Tibial nerve (tissue), 4 donors: ENCODE data around the gene ANKRD28. TPM values are rescaled to one million over a fixed set of nuclear protein-coding genes. Genes with fewer than 3 reads are reported as not detected.

Experiments
- DNase-seq, 2 donors: peaks; one replicate each; pipeline ENCODE4 v3.0.0-alpha.2; 2019; ENCODE audit warnings: low spot score in 2 of 2
- H3K27ac ChIP-seq, 4 donors: fragments of 200-600 bp; sonication (generic) in 3 of 4; one replicate each; pipeline ENCODE4 v1.5.1; 2017 to 2019; ENCODE audit warnings: mild to moderate bottlenecking in 1 of 4
- H3K27me3 ChIP-seq, 2 donors: fragments of 200-600 bp; sonication (generic) in 1 of 2; one replicate each; pipeline versions ENCODE4 v1.5.1 to v1.6.0; 2017 to 2019
- H3K36me3 ChIP-seq, 3 donors: fragments of 200-600 bp; sonication (generic); one replicate each; pipeline ENCODE4 v1.5.1; 2018 to 2019
- H3K4me1 ChIP-seq, 4 donors: fragments of 200-600 bp; sonication (generic) in 3 of 4; one replicate each; pipeline ENCODE4 v1.5.1; 2017 to 2019
- H3K4me3 ChIP-seq, 4 donors: fragments of 200-600 bp; sonication (generic) in 3 of 4; one replicate each; pipeline ENCODE4 v1.5.1; 2017 to 2019; ENCODE audit warnings: mild to moderate bottlenecking in 1 of 4, moderate library complexity in 1 of 4
- H3K9me3 ChIP-seq, 4 donors: fragments of 200-600 bp; sonication (generic) in 3 of 4; one replicate each; pipeline ENCODE4 v1.5.1; 2017 to 2019
- EP300 ChIP-seq, 2 donors: sonication (generic); formaldehyde crosslinking; IDR thresholded peaks; one replicate each; pipeline ENCODE4 v1.6.1; 2017; ENCODE audit warnings: antibody characterized with exemption in 2 of 2, mild to moderate bottlenecking in 1 of 2
- POLR2A ChIP-seq, 2 donors: fragments of 450-650 bp; IDR thresholded peaks; one replicate each; pipeline ENCODE4 v1.6.1; 2017; ENCODE audit warnings: antibody characterized with exemption in 2 of 2, mild to moderate bottlenecking in 2 of 2, moderate library complexity in 2 of 2
- WGBS, 2 donors: methylation state at CpG; one replicate each; pipeline ENCODE4 v1.1.5; 2018; 5-methylcytosine and 5-hydroxymethylcytosine counted together
- total RNA-seq, 4 donors: library from RNA; depleted of rRNA; stranded (reverse); fragments of >200 nt; gene quantifications; one replicate each; pipeline ENCODE4 v1.1.0, GENCODE V29; 2016
- TF ChIP-seq, protein P1 (sequence below), 5 experiments: fragments of 200-600 bp in 3 of 5; fragments of 450-650 bp in 2 of 5; sonication (generic) in 3 of 5; IDR thresholded peaks; one replicate each; pipeline ENCODE4 v1.5.1; 2016 to 2019; ENCODE audit warnings: antibody characterized with exemption in 5 of 5, mild to moderate bottlenecking in 3 of 5, moderate library complexity in 2 of 5

ANKRD28 gene
- total RNA-seq, 4 donors from 2014 or later, result 78.3 to 93.6 (median 81.0) TPM

DNA sequence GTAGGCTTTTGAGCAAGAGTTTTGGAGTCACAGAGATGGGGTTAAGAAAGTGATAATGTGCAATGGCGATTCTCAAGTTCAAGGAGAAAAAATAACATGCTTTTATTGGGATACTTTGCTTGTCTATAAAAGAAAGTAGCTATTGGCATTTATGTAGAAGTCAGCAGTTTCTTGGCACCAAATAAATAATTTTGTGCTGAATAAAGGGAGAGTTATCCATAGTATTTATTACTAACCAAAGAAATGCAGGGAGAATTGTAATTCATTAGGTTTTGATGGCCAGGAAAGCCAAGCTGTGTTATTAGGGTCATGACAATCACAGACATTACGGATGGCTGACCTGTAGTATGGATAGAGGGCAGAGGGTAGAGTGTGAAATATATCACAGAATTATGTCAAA is 163.1 kb downstream of the ANKRD28 start:
- DNase-seq, result no peak
- peak overlapping the region; percentile 65 to 84 (median 76) for H3K27ac ChIP-seq
- TF ChIP-seq, protein P1, sequence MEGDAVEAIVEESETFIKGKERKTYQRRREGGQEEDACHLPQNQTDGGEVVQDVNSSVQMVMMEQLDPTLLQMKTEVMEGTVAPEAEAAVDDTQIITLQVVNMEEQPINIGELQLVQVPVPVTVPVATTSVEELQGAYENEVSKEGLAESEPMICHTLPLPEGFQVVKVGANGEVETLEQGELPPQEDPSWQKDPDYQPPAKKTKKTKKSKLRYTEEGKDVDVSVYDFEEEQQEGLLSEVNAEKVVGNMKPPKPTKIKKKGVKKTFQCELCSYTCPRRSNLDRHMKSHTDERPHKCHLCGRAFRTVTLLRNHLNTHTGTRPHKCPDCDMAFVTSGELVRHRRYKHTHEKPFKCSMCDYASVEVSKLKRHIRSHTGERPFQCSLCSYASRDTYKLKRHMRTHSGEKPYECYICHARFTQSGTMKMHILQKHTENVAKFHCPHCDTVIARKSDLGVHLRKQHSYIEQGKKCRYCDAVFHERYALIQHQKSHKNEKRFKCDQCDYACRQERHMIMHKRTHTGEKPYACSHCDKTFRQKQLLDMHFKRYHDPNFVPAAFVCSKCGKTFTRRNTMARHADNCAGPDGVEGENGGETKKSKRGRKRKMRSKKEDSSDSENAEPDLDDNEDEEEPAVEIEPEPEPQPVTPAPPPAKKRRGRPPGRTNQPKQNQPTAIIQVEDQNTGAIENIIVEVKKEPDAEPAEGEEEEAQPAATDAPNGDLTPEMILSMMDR (IDR thresholded peaks at IDR 0.05), result no peak
- H3K4me3 ChIP-seq, result no peak overlapping the region
- H3K4me1 ChIP-seq, result peaks cover 0 to 70% (median 34%) of the 10 kb centered on the region in 4 donors
- no peaks in the 10 kb centered on the region for H3K9me3 ChIP-seq
- H3K27me3 ChIP-seq, result no peaks in the 10 kb centered on the region
- no peaks in the 10 kb centered on the region for H3K36me3 ChIP-seq
- WGBS, 2 donors, result 15 to 30% methylated on average over 2 of the region's 2 CpGs

DNA sequence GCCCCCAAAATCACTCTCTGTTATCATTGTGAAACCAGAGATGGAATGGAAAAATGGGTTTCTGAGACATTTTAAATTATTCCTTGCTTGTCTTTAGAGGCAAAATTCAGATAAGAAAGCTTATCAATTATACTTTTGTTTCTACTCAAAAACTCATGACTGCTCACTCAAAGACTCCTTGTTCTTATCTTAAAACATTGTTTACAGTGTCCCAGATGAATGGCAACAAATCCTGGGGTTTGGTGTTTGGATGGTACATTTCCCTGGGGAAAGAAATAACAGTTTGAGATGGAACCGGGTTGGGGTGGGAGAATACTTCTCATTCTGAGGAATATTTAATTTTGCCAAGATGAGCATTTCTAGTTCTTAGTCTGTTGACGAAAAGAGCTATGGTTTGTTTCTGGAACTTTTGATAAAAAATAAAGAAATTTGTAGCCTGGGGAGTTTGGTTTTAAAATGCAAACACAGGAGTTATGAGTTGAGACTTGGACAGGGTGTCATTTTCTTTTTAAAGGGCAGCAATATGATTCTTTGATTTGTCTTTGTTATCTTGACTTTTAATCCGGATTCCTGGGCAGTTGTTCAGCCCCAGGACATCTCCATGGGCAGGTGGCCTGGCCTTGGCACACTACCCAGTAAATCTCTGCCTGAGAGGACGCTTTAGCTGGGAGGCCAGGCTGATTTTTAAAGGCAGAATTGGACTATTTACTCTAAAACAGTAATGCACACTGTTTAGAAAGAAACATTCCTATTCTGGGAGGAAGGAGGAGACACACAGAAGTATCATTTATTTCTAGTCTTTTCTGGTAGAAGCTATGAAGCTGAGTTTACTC is 163.8 kb downstream of the ANKRD28 start:
- TF ChIP-seq EP300 (IDR thresholded peaks at IDR 0.05), result no peak
- Histone ChIP-seq H3K36me3 (no peaks in the 10 kb centered on the region), H3K27ac (peak overlapping the region; percentile 65 to 84 (median 76)), H3K27me3 (no peaks in the 10 kb centered on the region), H3K4me1 (peaks cover 0 to 70% (median 34%) of the 10 kb centered on the region in 4 donors), H3K4me3 (no peak overlapping the region), H3K9me3 (no peaks in the 10 kb centered on the region)
- no peak for DNase-seq
- 9 to 16% methylated on average over 4 of the region's 4 CpGs for WGBS, 2 donors

DNA sequence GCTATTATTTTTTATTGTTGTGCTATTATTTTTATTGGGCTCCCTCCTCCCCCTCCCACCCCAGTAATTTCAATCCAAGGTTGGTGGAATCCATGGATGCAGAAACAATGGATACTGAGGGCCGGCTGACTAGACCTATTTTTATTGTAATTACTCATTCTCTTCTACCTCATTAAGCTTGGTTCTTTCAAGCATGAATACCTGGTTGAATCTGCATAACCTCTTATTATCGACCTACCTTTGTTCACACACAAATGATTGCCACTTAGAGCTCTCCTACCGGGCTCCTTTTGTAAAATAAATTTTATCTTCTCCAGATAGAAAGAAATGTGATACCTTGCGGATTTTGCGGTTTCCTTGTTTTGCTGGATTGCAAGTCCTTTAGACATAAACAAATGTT is 164.6 kb downstream of the ANKRD28 start:
- Histone ChIP-seq H3K4me1 (peaks cover 0 to 70% (median 34%) of the 10 kb centered on the region in 4 donors), H3K27me3 (no peaks in the 10 kb centered on the region), H3K36me3 (no peaks in the 10 kb centered on the region), H3K9me3 (no peaks in the 10 kb centered on the region), H3K4me3 (no peak overlapping the region), H3K27ac (peak overlapping the region in 2 of 4 donors; percentile 83 to 84)
- no peak for DNase-seq
- 88 to 90% methylated on average over 5 of the region's 5 CpGs for WGBS, 2 donors
- TF ChIP-seq, protein P1 (IDR thresholded peaks at IDR 0.05), result no peak
- TF ChIP-seq EP300 (IDR thresholded peaks at IDR 0.05) (no peak), POLR2A (IDR thresholded peaks at IDR 0.05) (no peak)

DNA sequence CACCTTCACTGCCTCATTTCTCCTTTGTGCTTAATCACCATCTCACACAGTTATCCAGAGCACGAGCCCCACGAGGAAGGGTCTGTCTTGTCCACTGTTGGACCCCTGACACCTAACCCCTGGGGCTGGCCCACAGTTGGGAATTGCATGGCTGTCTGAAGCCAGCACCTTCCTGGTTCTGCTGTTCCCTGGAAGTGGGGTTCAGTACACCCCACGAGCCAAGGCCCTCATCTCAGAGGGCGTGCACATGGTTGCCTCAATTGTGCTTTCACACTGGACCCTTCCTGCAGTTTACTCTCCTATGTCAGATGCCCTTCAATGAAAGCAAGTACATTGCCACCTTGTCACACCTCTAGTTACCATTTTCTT is 165.6 kb downstream of the ANKRD28 start:
- Histone ChIP-seq H3K4me3 (no peak overlapping the region), H3K9me3 (no peaks in the 10 kb centered on the region), H3K36me3 (no peaks in the 10 kb centered on the region), H3K27ac (peak overlapping the region in 2 of 4 donors; percentile 23 to 83), H3K27me3 (no peaks in the 10 kb centered on the region), H3K4me1 (peaks cover 0 to 66% (median 34%) of the 10 kb centered on the region in 4 donors)
- WGBS, 2 donors, result 95 to 96% methylated on average over 4 of the region's 4 CpGs
- TF ChIP-seq EP300 (IDR thresholded peaks at IDR 0.05) (no peak), POLR2A (IDR thresholded peaks at IDR 0.05) (no peak)
- TF ChIP-seq, protein P1 (IDR thresholded peaks at IDR 0.05), result no peak
- no peak for DNase-seq

DNA sequence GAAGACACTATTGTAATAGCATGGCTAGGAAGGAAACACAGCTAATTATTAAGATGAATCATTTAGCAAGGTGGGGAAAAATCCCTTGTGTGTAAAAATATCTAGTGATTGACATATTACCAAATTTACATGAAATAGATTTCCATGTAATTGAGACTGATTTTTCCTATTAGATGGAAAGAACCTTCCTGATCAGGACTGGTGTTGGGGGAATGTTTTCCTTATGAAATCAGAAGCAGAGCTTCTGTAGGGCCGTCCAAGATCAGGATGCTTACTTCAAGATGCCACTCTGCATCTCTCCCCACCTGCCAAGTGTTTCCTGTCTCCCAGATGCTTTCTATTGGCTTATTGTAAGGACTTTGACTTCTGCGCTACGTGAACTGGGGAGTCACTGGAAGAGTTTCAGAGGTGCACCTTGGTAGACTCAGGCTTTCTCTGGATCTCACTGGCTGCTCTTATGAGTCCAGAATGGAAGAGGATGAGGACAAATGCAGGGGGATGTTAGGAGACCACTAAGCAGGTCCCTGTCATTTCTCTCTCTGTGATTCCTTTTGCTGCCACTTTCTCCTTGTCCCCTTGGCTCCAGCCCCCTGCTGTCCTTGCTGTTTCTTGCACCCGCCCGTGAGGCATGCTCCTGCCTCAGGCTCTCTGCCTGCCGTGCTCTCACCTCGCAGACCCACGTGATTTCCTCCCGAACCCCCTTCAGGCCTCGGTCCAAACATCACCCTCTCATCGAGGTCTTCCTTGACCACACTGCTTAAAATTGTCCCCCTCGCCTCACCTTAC is 166.2 kb downstream of the ANKRD28 start:
- Histone ChIP-seq H3K27me3 (no peaks in the 10 kb centered on the region), H3K4me1 (peaks cover 0 to 60% (median 33%) of the 10 kb centered on the region in 4 donors), H3K36me3 (no peaks in the 10 kb centered on the region), H3K4me3 (no peak overlapping the region), H3K27ac (peak overlapping the region in 3 of 4 donors; percentile 34 to 84 (median 83)), H3K9me3 (no peaks in the 10 kb centered on the region)
- WGBS, 2 donors, result 81 to 83% methylated on average over 12 of the region's 12 CpGs
- TF ChIP-seq, protein P1 (IDR thresholded peaks at IDR 0.05), result no peak
- TF ChIP-seq EP300 (IDR thresholded peaks at IDR 0.05) (no peak), POLR2A (IDR thresholded peaks at IDR 0.05) (no peak)
- no peak for DNase-seq
